Gastroesophageal sphincter (tissue), 3 donors: Measurements from ENCODE around the gene C2orf76.

ENCODE experiments used
- CTCF ChIP-seq, 4 experiments: fragments of 200-600 bp in 2 of 4; fragments of 450-650 bp in 2 of 4; sonication (generic) in 1 of 4; IDR thresholded peaks; one replicate each; pipeline ENCODE4 v1.5.1; 2017 to 2019; ENCODE audit warnings: antibody characterized with exemption in 4 of 4, mild to moderate bottlenecking in 2 of 4, moderate library complexity in 2 of 4
- POLR2A ChIP-seq, 2 donors: fragments of 450-650 bp; IDR thresholded peaks; one replicate each; pipeline ENCODE4 v1.6.1; 2017; ENCODE audit warnings: antibody characterized with exemption in 2 of 2, mild to moderate bottlenecking in 2 of 2, moderate library complexity in 1 of 2

- TF ChIP-seq POLR2A (IDR thresholded peaks at IDR 0.05) (no peak), CTCF (IDR thresholded peaks at IDR 0.05) (no peak)
Observed at GRCh38 chr2:119301413-119301812, 65.2 kb downstream of the C2orf76 start.
